OCI-LY1 (cell line): ENCODE results near the gene SPG11.

ENCODE experiments used
- EZH2 ChIP-seq: fragments of 200-600 bp; sonication (generic), shearing (Covaris generic); IDR thresholded peaks from 2 replicates; pipeline ENCODE4 v1.8.0; 2017; ENCODE audit warnings: borderline replicate concordance, mixed run types, mild to moderate bottlenecking, antibody characterized with exemption, low read length, moderate library complexity, mixed read lengths
- TF ChIP-seq, protein P1 (sequence below): fragments of 200-600 bp; sonication (generic), shearing (Covaris generic); IDR thresholded peaks from 2 replicates; pipeline ENCODE4 v1.5.1; 2017; ENCODE audit warnings: mild to moderate bottlenecking, antibody characterized with exemption, low read length, moderate library complexity, mixed read lengths

DNA sequence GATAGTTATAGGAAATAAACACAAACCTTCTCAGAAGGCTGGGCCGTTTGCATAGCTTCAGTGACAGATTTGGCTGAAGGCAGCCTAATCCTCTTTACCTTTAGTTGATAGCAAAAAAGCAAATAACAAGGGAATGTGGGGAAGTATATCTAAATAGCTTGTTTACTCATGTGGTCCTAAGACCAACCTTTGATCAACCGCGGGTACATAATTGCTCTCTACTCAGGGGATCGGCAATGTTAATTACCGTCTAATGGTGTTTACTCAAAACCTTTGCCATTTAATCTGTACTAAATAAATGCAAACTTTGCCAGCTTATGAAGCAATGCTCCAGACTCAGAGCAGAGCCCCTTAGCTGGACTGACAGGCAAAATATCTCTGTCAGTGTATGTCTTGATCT, 74.9 kb downstream of the SPG11 start:
- TF ChIP-seq, protein P1, sequence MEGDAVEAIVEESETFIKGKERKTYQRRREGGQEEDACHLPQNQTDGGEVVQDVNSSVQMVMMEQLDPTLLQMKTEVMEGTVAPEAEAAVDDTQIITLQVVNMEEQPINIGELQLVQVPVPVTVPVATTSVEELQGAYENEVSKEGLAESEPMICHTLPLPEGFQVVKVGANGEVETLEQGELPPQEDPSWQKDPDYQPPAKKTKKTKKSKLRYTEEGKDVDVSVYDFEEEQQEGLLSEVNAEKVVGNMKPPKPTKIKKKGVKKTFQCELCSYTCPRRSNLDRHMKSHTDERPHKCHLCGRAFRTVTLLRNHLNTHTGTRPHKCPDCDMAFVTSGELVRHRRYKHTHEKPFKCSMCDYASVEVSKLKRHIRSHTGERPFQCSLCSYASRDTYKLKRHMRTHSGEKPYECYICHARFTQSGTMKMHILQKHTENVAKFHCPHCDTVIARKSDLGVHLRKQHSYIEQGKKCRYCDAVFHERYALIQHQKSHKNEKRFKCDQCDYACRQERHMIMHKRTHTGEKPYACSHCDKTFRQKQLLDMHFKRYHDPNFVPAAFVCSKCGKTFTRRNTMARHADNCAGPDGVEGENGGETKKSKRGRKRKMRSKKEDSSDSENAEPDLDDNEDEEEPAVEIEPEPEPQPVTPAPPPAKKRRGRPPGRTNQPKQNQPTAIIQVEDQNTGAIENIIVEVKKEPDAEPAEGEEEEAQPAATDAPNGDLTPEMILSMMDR, result no peak
- TF ChIP-seq EZH2, result no peak
